Neural crest cell (in vitro differentiated cells): Measurements from ENCODE around the gene MAST2. TPM values are rescaled to one million over a fixed set of nuclear protein-coding genes. Genes with fewer than 3 reads are reported as not detected.
"Not testable (repeated sequence)": the region's sequence is repeated elsewhere in the genome, so short reads cannot be mapped to it uniquely, and the experiment has no call there.

Source experiments
- DNase-seq: peaks from one replicate; pipeline ENCODE4 v3.0.0; 2021; ENCODE audit warnings: low read depth, mixed read lengths, low spot score
- H3K27ac Mint-ChIP-seq: one replicate; pipeline ENCODE4 v1.8.0; 2021; ENCODE audit warnings: mild to moderate bottlenecking, mixed read lengths; ENCODE audit not compliant: unreplicated experiment
- H3K27me3 Mint-ChIP-seq: 2 replicates; pipeline ENCODE4 v1.8.0; 2021; ENCODE audit warnings: low read depth, mild to moderate bottlenecking, mixed read lengths
- H3K36me3 Mint-ChIP-seq: 2 replicates; pipeline ENCODE4 v1.8.0; 2021; ENCODE audit warnings: low read depth, mild to moderate bottlenecking, mixed read lengths
- H3K4me1 Mint-ChIP-seq: 2 replicates; pipeline ENCODE4 v1.8.0; 2021; ENCODE audit warnings: mixed read lengths
- H3K4me3 Mint-ChIP-seq: one replicate; pipeline ENCODE4 v1.8.0; 2021; ENCODE audit warnings: mild to moderate bottlenecking, mixed read lengths
- H3K9me3 Mint-ChIP-seq: 2 replicates; pipeline ENCODE4 v1.8.0; 2021; ENCODE audit warnings: mixed read lengths
- total RNA-seq: library from RNA; stranded (reverse); gene quantifications from 2 replicates; pipeline ENCODE4 v1.2.1, GENCODE V29; 2021
- TF ChIP-seq, protein P1 (sequence below): fragments of 200-600 bp; sonication (generic); conservative IDR thresholded peaks from 2 replicates; pipeline ENCODE4 v1.5.0; 2021; ENCODE audit warnings: antibody characterized with exemption, mild to moderate bottlenecking

The MAST2 gene
- total RNA-seq, 1 donor from 2014 or later = 47.6 TPM

- peaks cover 8% of the 10 kb centered on the region for H3K36me3 Mint-ChIP-seq
- H3K27me3 Mint-ChIP-seq = no peaks in the 10 kb centered on the region
- no peaks in the 10 kb centered on the region for H3K9me3 Mint-ChIP-seq
- H3K27ac Mint-ChIP-seq = no peak overlapping the region
- H3K4me1 Mint-ChIP-seq = peaks cover 14% of the 10 kb centered on the region
- H3K4me3 Mint-ChIP-seq = no peak overlapping the region
- DNase-seq = no peak
- TF ChIP-seq, protein P1, sequence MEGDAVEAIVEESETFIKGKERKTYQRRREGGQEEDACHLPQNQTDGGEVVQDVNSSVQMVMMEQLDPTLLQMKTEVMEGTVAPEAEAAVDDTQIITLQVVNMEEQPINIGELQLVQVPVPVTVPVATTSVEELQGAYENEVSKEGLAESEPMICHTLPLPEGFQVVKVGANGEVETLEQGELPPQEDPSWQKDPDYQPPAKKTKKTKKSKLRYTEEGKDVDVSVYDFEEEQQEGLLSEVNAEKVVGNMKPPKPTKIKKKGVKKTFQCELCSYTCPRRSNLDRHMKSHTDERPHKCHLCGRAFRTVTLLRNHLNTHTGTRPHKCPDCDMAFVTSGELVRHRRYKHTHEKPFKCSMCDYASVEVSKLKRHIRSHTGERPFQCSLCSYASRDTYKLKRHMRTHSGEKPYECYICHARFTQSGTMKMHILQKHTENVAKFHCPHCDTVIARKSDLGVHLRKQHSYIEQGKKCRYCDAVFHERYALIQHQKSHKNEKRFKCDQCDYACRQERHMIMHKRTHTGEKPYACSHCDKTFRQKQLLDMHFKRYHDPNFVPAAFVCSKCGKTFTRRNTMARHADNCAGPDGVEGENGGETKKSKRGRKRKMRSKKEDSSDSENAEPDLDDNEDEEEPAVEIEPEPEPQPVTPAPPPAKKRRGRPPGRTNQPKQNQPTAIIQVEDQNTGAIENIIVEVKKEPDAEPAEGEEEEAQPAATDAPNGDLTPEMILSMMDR = no peak
Observed at GRCh38 chr1:46041974-46042373, 238.6 kb downstream of the MAST2 start.

- Mint-ChIP-seq H3K4me3 (peak overlapping the region; percentile 3), H3K36me3 (peaks cover 8% of the 10 kb centered on the region), H3K27me3 (no peaks in the 10 kb centered on the region), H3K9me3 (no peaks in the 10 kb centered on the region), H3K27ac (no peak overlapping the region), H3K4me1 (peaks cover 14% of the 10 kb centered on the region)
- DNase-seq = no peak
- TF ChIP-seq, protein P1 = no peak
Observed at GRCh38 chr1:46043458-46044017, 240.1 kb downstream of the MAST2 start.

DNA sequence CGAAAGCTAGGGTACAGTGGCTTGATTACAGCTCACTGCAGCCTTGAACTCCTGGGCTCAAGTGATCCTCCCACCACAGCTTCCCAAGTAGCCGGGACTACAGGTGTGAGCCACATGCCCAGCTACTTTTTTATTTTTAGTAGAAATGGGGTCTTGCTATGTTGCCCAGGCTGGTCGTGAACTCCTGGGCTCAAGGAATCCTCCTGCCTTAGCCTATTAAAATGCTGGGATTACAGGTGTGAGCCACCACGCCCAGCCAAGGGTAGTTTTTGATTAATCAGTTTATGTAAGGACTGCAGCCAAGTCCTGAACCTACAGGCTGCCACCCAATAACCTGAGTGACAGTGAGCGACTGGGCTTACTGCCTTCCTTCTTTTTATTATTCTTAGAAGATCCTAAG is 240.7 kb downstream of the MAST2 start:
- no peak overlapping the region for H3K4me3 Mint-ChIP-seq
- TF ChIP-seq, protein P1 = no peak
- H3K9me3 Mint-ChIP-seq = no peaks in the 10 kb centered on the region
- DNase-seq = no peak
- peaks cover 14% of the 10 kb centered on the region for H3K4me1 Mint-ChIP-seq
- no peak overlapping the region for H3K27ac Mint-ChIP-seq
- H3K36me3 Mint-ChIP-seq = peaks cover 8% of the 10 kb centered on the region
- no peaks in the 10 kb centered on the region for H3K27me3 Mint-ChIP-seq

GRCh38 chr1:46053734-46054133 is 250.3 kb downstream of the MAST2 start:
- H3K9me3 Mint-ChIP-seq = no peaks in the 10 kb centered on the region
- TF ChIP-seq, protein P1 = no peak
- DNase-seq = no peak

DNA sequence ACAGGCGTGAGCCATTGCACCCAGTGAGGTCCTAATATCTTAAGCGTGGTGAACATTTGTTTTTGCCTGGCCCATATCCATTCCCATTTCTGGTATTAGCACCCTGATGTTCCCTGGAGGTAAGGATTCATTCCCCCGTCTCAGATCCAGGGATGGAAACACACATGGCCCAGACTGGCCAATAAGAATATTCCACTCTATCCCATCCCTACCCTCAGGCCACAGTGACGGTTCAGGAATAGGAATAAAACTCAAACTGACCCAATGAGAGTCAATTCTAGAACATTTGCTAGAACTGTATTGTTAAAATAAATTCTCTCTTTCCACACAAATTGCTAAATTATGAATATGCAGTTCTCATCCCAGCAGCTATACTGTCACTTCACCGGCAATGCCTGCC is 252.9 kb downstream of the MAST2 start:
- peaks cover 4% of the 10 kb centered on the region for H3K4me1 Mint-ChIP-seq
- no peak for DNase-seq
- H3K36me3 Mint-ChIP-seq = peaks cover 37% of the 10 kb centered on the region
- H3K4me3 Mint-ChIP-seq = no peak overlapping the region
- H3K27ac Mint-ChIP-seq = no peak overlapping the region
- TF ChIP-seq, protein P1 = no peak
- H3K9me3 Mint-ChIP-seq = no peaks in the 10 kb centered on the region
- H3K27me3 Mint-ChIP-seq = no peaks in the 10 kb centered on the region

More at GRCh38 chr1:46053734-46054133, 250.3 kb downstream of the MAST2 start:
- H3K27me3 Mint-ChIP-seq = no peaks in the 10 kb centered on the region
- H3K4me1 Mint-ChIP-seq = peaks cover 4% of the 10 kb centered on the region
- no peak overlapping the region for H3K4me3 Mint-ChIP-seq
- no peak overlapping the region for H3K27ac Mint-ChIP-seq
- H3K36me3 Mint-ChIP-seq = peaks cover 31% of the 10 kb centered on the region

DNA sequence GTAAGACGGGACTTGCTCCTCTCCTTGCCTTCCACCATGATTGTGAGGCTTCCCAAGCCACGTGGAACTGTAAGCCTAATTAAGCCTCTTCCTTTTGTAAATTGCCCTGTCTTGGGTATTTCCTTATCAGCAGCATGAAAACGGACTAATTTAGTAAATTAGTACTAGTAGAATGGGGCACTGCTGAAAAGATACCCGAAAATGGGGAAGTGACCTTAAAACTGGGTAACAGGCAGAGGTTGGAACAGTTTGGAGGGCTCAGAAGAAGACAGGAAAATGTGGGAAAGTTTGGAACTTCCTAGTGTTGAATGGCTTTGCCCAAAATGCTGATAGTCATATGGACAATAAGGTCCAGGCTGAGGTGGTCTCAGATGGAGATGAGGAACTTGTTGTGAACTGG is 253.8 kb downstream of the MAST2 start:
- H3K27me3 Mint-ChIP-seq, H3K9me3 Mint-ChIP-seq, H3K4me1 Mint-ChIP-seq, H3K27ac Mint-ChIP-seq, DNase-seq, H3K4me3 Mint-ChIP-seq: not testable (repeated sequence)
- H3K36me3 Mint-ChIP-seq = peaks cover 40% of the 10 kb centered on the region
